Lower lobe of right lung (tissue), 2 donors: Measurements from ENCODE around the gene TMA16. TPM values are rescaled to one million over a fixed set of nuclear protein-coding genes. Genes with fewer than 3 reads are reported as not detected.

Experiments used
- ATAC-seq, 2 donors: fragments of 200-7000 bp; cut with Tn5 transposase; one replicate each; pipeline ENCODE4 v1.9.1; 2020 to 2022; ENCODE audit warnings: mild to moderate bottlenecking in 2 of 2, moderate library complexity in 2 of 2
- DNase-seq: peaks from one replicate; pipeline ENCODE4 v3.0.0-alpha.2; 2020
- H3K27ac ChIP-seq: fragments of 200-600 bp; one replicate; pipeline ENCODE4 v1.8.0; 2022
- H3K27me3 ChIP-seq: fragments of 200-600 bp; one replicate; pipeline ENCODE4 v1.8.0; 2022; ENCODE audit warnings: low read depth
- H3K36me3 ChIP-seq: fragments of 200-600 bp; one replicate; pipeline ENCODE4 v1.8.0; 2022; ENCODE audit warnings: mild to moderate bottlenecking
- H3K4me1 ChIP-seq: fragments of 200-600 bp; one replicate; pipeline ENCODE4 v1.8.0; 2022
- H3K4me3 ChIP-seq: fragments of 200-600 bp; one replicate; pipeline ENCODE4 v1.8.0; 2022; ENCODE audit warnings: mild to moderate bottlenecking
- H3K9me3 ChIP-seq: fragments of 200-600 bp; one replicate; pipeline ENCODE4 v1.8.0; 2022
- intact Hi-C: fragments of 100-400 bp; cut with DNase I; formaldehyde crosslinking; loops from one replicate; pipeline ENCODE4 v1.11.0; 2022
- total RNA-seq: library from RNA; stranded (reverse); fragmentation: NEBNext Ultra II Directional; extraction: Animal tissue kit (Norgen Biotek cat#: 25700); gene quantifications from one replicate; pipeline ENCODE4 v1.2.1, GENCODE V29; 2021
- TF ChIP-seq, protein P1 (sequence below): fragments of 200-600 bp; IDR thresholded peaks from one replicate; pipeline ENCODE4 v1.8.0; 2022; ENCODE audit warnings: antibody characterized with exemption, mild to moderate bottlenecking
- donor health status: DM: no; HTN: yes; CAD: no; lungs with severe emphysema.

Gene TMA16
- total RNA-seq, 1 donor from 2014 or later, result 19.7 TPM

- H3K9me3 ChIP-seq, result no peaks in the 10 kb centered on the region
- H3K36me3 ChIP-seq, result no peaks in the 10 kb centered on the region
- DNase-seq (no peak), ATAC-seq (no peak)
- H3K27me3 ChIP-seq, result no peaks in the 10 kb centered on the region
- peaks cover 11% of the 10 kb centered on the region for H3K4me1 ChIP-seq
- TF ChIP-seq, protein P1, sequence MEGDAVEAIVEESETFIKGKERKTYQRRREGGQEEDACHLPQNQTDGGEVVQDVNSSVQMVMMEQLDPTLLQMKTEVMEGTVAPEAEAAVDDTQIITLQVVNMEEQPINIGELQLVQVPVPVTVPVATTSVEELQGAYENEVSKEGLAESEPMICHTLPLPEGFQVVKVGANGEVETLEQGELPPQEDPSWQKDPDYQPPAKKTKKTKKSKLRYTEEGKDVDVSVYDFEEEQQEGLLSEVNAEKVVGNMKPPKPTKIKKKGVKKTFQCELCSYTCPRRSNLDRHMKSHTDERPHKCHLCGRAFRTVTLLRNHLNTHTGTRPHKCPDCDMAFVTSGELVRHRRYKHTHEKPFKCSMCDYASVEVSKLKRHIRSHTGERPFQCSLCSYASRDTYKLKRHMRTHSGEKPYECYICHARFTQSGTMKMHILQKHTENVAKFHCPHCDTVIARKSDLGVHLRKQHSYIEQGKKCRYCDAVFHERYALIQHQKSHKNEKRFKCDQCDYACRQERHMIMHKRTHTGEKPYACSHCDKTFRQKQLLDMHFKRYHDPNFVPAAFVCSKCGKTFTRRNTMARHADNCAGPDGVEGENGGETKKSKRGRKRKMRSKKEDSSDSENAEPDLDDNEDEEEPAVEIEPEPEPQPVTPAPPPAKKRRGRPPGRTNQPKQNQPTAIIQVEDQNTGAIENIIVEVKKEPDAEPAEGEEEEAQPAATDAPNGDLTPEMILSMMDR, result no peak
- no peak overlapping the region for H3K27ac ChIP-seq
- H3K4me3 ChIP-seq, result no peak overlapping the region
- intact Hi-C loops, result loop anchor here (10.0 kb wide), 1 partner anchor 124 kb away; no protein-coding TSS in a partner anchor
Measured at GRCh38 chr4:163550869-163551267, 56.4 kb downstream of the TMA16 start.

DNA sequence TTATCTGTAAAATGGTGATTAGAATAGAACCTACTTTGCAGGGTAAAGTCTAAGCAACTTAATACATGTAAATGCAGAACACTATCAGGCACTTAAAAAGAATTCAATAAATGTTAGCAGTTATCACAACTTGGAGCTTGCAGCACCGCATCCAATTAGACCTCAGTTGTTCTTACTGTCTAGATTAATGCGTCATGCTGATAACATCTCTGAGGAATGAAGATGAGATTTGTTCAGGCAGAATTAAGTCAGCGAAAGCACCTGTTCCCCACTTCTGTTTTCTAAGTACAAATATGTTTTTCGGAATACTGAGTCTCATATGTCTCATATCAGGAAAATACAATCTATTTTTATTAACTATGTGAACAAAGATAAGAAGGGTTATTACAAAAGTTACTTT lies 58.7 kb downstream of the TMA16 start:
- intact Hi-C loops, result loop anchor here (10.0 kb wide), 1 partner anchor 122 kb away; no protein-coding TSS in a partner anchor
- DNase-seq, result no peak

GRCh38 chr4:163554870-163555465 lies 60.5 kb downstream of the TMA16 start:
- DNase-seq (no peak), ATAC-seq (no peak)
- Histone ChIP-seq H3K4me3 (no peak overlapping the region), H3K9me3 (no peaks in the 10 kb centered on the region), H3K36me3 (no peaks in the 10 kb centered on the region), H3K27ac (no peak overlapping the region), H3K4me1 (peaks cover 35% of the 10 kb centered on the region), H3K27me3 (no peaks in the 10 kb centered on the region)
- intact Hi-C loops, result loop anchor here (10.0 kb wide), 1 partner anchor 120 kb away; no protein-coding TSS in a partner anchor
- TF ChIP-seq, protein P1, result peak; percentile 69

More for the DNA sequence above, 58.7 kb downstream of the TMA16 start:
- Histone ChIP-seq H3K27me3 (no peaks in the 10 kb centered on the region), H3K9me3 (no peaks in the 10 kb centered on the region), H3K27ac (no peak overlapping the region), H3K4me1 (peaks cover 20% of the 10 kb centered on the region), H3K36me3 (no peaks in the 10 kb centered on the region), H3K4me3 (no peak overlapping the region)
- TF ChIP-seq, protein P1, result no peak
- no peak for ATAC-seq

DNA sequence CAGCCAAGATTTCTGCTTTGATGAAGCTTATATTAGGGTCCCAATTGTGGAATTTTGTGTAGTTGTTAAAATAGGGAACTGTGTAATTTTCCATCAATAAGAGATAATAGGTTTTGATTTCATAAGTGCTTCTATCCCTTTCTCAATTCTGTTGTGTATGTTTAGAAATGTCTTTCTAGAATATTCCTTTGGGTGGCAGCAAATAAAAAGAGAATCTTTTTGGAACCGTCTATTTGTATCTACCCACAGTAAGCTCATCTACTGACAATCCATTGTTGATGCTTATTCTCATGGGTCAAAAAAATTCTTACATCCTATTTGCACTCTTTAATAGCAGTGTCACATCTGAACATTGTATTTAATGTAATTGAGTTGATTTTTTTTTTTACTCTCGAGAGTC lies 61.7 kb downstream of the TMA16 start:
- no peak overlapping the region for H3K27ac ChIP-seq
- ATAC-seq, result peak in 1 of 2 donors; percentile 48
- peaks cover 29% of the 10 kb centered on the region for H3K4me1 ChIP-seq
- TF ChIP-seq, protein P1, result peak; percentile 6
- H3K4me3 ChIP-seq, result no peak overlapping the region
- no peaks in the 10 kb centered on the region for H3K27me3 ChIP-seq
- H3K9me3 ChIP-seq, result no peaks in the 10 kb centered on the region
- no peaks in the 10 kb centered on the region for H3K36me3 ChIP-seq
- intact Hi-C loops, result loop anchor here (10.0 kb wide), 1 partner anchor 119 kb away; no protein-coding TSS in a partner anchor
- DNase-seq, result no peak

DNA sequence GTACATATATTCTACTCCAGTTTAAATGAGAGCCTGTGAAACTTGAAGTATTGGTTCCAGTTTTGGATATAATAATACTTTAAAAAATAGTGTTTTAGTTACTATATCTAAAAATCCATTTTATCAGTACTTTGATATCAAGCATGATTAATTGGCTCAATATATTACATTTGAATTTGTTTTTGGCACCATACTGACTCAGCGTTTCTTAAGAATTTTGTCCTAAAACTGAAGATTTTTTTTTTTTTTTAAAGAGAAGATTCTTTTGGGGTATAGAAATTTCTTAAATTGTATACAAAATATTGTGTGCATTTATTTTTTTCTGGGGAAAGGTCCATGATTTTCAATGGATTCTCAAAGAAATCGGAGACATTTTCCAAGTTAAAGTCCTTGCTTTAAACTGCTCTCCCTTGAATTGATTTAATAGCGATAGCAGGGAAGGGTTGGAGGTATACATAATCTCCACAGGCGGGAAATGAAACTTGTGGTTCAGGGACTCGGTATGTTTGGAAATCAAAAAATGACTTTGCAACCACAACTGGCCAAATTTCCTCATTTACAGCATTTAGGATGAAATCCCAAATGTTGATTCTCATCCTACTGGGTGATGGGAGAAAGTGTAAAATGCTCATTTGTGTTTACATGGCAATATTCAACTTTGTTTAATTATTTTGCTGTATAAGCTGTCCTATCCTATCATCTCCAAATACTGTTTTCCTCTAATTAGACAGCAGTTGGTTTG lies 62.3 kb downstream of the TMA16 start:
- TF ChIP-seq, protein P1, result no peak
- Histone ChIP-seq H3K9me3 (no peaks in the 10 kb centered on the region), H3K27ac (peak overlapping the region; percentile 77), H3K27me3 (no peaks in the 10 kb centered on the region), H3K36me3 (no peaks in the 10 kb centered on the region), H3K4me1 (peaks cover 29% of the 10 kb centered on the region), H3K4me3 (no peak overlapping the region)
- intact Hi-C loops, result loop anchor here (10.0 kb wide), 1 partner anchor 118 kb away; no protein-coding TSS in a partner anchor
- DNase-seq (no peak), ATAC-seq (peak in 1 of 2 donors; percentile 48)
